Stimulated activated CD8-positive, alpha-beta memory T cell treated with anti-CD3 and anti-CD28 coated beads, Interleukin-4, amount 100 ng/mL, for 48 hours (primary cell): ENCODE results near the gene ADAT1.
A peak's percentile ranks its signal among the peaks of the same experiment; 100 is the strongest.

Experiments used
- DNase-seq: peaks from one replicate; pipeline ENCODE4 v3.0.0-alpha.2; 2020

ADAT1 gene

GRCh38 chr16:75575958-75576357 lies 47.1 kb downstream of the ADAT1 start:
- no peak for DNase-seq

DNA sequence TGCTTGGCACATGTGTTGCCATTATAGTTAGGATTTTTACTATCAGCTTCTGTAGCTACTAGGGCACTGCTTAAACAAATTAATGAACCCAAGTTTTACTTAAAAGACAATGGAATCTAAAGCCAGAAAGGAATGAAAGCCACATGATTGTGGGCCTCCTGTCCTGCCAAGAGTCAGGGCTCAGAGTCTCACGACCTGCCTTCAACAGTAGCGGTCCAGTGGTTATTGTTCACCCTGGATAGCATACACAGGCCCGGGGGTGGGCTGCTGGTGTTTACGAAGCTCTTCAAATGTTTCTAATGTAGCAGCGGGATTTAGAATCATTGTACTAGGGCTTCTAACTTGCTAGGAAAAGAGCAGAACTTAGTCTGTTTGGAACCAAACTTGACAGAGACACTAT lies 49.1 kb downstream of the ADAT1 start:
- no peak for DNase-seq

DNA sequence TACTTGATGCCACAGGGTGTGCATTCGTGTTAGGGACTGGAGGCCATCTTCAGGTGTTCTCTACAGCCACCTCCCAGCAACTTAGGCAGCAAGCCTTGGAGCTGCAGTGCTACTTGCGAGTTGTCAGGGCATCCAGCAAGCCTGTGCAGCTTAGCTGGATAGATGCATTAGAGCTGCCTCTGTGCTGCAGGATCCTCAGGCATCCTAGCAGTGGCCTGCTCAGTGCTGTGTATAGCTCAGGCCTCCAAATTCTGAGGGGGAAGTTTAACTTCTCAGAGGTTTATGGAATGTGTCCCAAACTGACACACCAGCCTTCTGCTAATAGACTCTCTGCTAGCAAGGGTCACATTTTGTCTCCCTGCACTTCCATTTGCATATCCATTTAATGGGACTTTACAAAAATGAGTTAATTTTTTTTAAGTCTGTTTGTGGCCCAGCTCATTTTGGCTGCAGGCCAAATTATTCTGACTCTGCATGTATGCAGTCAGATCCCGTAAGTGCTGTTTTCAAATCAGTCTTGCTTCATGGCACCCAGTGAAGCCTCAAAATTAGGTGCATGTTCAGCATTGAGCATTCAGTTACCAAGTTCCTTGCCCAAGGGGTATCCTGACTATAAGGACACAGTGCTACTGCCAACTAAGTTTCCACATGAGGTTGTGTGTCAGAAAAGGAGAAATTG lies 50.1 kb downstream of the ADAT1 start:
- DNase-seq: no peak

DNA sequence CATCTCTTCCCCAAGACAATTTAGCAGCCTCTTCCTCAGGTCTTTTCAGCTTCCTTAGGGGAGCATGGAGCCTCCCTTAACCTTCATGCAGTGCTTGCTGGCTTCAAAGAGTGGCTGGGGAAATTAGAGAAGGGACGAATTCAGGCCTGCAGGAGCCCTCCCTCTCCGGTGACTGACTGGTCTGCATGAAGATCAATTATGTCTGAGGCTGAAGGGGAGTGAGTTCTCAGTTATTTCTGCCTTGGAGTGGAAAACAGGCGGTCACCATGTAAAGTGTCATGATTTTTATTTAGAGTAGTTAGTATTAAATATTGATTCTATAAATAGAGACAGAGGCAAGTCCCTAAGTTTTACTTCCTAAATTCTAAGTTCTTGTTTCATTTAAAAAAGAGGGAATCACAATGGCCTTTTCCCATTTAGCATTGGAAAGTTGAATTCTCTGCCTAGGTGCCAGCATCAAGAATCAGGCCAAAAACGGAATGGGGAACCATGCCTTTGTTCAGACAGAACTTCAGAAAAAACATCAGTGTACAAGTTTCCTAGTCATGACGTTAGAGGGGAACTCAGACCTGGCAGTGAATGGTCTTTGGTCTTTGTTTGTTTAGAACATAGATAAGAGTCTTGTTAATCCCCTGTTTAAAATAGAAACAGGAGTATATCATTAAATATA lies 52.5 kb downstream of the ADAT1 start:
- no peak for DNase-seq

DNA sequence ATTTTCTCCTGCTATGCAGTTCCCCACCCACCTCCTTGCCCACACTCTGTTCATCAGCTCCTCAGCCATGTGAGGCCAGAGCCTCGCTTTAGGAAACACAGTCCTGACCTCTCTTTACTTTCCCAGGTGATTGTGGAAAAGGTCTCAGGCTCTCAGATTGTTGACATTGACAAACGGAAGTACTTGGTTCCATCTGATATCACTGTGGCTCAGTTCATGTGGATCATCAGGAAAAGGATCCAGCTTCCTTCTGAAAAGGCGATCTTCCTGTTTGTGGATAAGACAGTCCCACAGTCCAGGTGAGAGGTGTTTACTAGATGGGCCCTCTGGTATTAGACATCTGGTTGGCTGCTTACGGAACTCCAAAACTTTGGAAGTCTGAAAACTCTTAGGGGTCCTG lies 55.2 kb downstream of the ADAT1 start:
- no peak for DNase-seq

- DNase-seq: peak; percentile 41
Observed at GRCh38 chr16:75566758-75567255, 56.3 kb downstream of the ADAT1 start.

DNA sequence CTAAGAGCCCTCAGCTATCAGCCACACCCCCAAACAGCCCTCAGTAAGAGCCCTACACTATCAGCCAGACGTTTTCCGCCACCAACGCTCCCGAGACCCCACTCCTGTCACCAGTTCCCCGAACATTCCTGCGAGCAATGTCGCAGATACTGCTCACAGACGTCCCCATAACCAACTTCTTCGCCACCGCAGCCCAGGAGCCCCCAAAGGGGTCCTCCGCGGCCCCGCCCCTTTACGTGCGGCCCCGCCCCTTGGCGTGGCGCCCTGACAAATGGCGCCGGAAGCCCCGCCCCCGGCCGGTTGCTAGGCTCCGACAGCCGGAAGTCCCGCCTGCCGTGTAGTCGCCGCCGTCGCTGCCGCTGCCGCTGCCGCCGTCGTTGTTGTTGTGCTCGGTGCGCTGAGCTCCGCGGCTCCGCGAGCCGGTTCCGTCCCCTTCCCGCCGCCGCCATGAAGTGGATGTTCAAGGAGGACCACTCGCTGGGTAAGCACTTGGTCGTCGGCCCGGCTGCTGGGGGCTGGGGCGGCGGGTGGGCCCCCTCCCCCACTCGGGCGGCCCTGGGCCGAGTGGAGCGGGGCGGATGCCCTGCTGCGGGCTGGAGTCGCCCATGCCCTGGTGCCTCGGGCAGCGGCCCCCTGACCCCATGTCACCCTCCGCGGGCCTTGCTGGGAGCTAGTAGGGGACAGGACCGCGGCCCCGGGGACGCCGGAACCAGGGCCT lies 56.9 kb downstream of the ADAT1 start, which contains the start of gene GABARAPL2:
GABARAPL2 (plus strand) TSS at position 340 of the 718 bp plus-strand sequence; CDS start at position 448, 108 bp downstream.
- DNase-seq: peak; percentile 95

DNA sequence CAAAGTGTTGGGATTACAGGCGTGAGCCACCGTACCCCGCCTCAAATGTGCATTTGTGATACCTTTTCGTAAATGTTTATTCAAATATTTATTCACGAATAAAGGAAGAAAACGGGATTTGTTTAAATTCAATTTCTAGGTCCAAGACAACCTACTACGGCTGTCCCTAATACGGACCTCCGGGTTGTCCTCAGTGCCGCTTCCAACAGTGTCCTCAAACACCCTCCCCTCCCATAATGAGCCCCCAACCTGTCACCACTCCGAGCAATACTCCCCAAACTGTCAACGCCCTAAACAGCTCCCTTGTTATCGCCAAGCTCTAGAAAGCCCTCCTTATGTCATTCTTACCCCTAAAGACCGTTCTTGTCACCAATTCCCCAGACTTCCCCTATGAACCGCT lies 57.4 kb downstream of the ADAT1 start:
- no peak for DNase-seq

DNA sequence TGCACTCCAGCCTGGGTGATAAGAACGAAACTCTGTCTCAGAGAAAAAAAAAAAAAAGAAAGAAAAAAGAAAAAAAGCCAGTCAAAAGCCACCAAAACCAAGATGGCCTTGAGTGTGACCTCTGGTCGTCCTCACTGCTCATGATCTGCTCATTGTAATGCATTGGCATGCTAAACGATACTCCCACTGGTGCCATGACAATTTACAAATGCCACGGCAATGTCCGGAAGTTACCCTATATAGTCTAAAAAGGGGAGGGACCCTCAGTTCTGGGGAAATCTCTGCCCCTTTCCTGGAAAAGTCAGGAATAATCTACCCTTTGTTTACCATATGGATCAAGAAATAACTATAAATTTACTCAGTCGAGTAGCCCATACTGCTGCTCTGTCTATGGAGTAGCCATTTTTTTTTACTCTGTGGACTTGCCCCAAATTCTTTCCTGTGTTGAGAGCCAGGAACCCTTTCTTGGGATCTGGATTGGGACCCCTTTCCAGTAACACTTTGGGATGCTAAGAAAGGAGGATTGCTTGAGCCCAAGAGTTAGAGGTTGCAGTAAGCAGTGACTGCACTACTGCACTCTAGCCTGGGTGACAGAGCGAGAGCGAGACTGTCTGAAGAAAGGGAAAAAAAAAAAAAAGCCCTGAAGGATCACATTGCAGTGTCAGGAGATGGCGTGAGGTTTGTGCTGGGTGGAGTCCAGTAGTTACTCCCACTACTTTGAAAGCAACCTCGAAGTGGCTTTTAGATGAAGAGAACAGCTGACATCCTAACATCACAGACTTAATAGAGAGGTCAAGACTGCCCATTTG lies 63.3 kb downstream of the ADAT1 start:
- no peak for DNase-seq

DNA sequence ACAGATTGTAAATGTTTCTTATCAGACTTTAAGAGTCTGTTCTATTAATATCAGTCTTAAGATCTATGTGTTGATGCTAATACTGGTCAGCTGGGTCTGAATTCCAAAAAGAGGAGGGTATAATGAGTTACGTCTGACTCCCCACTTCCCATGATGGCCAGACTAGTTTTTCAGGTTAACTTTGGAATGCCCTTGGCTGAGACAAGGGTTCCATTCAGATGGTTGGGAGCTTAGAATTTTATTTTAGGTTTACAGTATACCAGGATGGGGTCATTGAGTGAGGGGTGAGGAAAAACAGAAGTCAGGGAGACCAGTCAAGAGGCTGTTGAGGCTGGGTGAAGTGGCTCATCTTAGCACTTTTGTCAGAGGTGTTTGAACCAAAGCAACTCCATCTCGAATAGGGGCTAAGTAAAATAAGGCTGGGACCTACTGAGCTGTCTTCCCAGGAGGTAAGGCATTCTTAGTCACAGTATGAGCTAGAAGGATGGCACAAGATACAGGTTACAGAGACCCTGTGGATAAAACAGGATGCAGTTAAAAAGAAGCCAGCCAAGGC lies 64.2 kb downstream of the ADAT1 start:
- no peak for DNase-seq

DNA sequence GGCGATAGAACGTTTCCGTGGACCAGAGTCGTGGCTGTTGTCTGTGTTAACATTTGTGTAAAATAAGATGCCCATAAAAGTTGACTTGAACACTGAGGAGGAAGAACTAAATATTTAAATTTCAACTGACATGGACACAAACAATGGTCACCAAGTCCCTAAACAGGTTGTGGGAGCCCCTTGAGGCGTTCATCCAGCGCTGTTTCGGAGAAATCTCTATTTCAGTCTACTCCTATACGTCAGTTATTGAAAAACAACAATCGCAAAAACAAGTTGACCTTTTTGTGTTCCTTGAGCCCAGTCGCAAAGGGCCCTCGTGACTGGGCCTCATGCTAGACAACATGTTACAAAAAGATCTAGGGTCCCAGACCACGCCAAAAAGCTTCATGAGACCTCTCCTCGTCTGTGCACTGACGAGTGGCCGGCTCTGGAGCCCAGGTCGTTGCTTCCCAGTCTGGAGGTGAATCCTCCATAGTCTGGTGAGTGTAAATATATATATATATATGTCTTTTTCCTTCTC lies 66.6 kb downstream of the ADAT1 start:
- DNase-seq: no peak

- peak; percentile 98 for DNase-seq
Observed at GRCh38 chr16:75555707-75556430, 67.2 kb downstream of the ADAT1 start, which contains the start of gene TMEM231. TMEM231 (minus strand) TSS chr16:75556252; CDS start chr16:75556209, 43 bp downstream.

GRCh38 chr16:75555213-75555706 lies 67.8 kb downstream of the ADAT1 start:
- peak; percentile 45 for DNase-seq

- no peak for DNase-seq
Observed at GRCh38 chr16:75552951-75553350, 70.1 kb downstream of the ADAT1 start.

- DNase-seq: peak; percentile 30
Observed at GRCh38 chr16:75550211-75550662, 72.8 kb downstream of the ADAT1 start.
